Endometrium (tissue), 2 donors: ENCODE measurements around the gene CHRNB1.

ENCODE experiments used
- FAIRE-seq: peaks from 2 replicates; lab custom pipeline; 2012; peaks lifted over from hg19 to GRCh38; lab: Jason Lieb, UNC
- donor health status: control.
- donor health status: control.

The CHRNB1 gene, protein sequence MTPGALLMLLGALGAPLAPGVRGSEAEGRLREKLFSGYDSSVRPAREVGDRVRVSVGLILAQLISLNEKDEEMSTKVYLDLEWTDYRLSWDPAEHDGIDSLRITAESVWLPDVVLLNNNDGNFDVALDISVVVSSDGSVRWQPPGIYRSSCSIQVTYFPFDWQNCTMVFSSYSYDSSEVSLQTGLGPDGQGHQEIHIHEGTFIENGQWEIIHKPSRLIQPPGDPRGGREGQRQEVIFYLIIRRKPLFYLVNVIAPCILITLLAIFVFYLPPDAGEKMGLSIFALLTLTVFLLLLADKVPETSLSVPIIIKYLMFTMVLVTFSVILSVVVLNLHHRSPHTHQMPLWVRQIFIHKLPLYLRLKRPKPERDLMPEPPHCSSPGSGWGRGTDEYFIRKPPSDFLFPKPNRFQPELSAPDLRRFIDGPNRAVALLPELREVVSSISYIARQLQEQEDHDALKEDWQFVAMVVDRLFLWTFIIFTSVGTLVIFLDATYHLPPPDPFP

DNA sequence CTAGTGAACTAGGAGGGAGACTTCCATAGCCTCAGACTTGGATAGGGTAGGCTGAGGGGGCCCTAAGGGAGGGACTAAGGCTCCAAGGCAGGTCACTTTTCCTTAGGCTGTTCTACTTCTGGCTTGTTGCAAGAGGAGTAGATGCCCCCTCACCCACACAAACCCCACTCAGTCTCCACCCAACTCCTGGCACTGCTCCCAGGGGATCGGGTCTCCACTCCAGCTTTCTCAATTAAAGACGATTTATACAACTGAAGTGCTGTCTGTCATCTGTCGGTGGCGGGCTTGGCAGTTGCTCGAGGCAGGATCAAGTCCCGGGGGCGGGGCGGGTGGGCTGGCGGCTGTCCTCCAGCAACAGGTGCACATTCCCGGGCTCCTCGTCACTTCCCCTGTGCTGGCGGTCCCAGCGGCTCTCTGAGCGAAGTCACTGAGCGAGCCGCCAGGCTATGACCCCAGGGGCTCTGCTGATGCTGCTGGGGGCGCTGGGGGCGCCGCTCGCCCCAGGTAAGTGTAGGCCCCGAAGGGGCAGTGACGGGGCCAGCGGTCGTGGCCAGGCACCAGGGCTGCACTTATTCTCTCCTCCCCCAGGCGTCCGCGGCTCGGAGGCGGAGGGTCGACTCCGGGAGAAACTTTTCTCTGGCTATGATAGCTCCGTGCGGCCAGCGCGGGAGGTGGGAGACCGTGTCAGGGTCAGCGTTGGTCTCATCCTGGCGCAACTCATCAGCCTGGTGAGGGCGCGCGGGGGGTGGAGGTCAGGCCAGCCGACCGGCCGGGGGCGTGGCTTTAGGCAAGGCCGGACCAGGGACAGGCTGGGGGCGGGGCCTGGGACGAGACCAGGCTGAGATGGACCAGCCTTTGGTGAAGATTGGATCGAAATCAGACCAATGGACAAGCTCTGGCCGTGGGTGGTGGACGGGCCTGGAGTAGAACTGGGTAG lies at the start of gene CHRNB1:
TSS of gene CHRNB1 (plus strand) at position 380 of the 937 bp plus-strand sequence. CDS start at position 447, 67 bp downstream.
- no peak for FAIRE-seq

DNA sequence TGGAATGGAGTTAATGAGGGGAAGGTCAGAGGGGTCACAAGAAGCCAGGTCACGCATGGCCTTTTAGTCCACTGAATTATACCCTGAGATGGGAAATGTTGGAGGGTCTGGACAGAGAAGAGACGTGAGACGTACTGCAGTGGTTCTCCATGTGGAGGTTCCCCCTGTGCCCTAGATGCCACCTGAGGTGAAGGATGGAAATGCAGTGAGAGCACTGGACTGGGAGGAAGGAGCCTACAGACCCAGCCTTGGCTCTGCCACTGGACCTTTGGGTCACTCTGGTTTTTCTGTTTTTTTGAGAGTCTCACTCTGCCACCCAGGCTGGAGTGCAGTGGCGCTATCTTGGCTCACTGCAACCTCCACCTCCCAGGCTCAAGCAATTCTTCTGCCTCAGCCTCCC lies 48.7 kb upstream of the CHRNB1 start:
- no peak for FAIRE-seq

DNA sequence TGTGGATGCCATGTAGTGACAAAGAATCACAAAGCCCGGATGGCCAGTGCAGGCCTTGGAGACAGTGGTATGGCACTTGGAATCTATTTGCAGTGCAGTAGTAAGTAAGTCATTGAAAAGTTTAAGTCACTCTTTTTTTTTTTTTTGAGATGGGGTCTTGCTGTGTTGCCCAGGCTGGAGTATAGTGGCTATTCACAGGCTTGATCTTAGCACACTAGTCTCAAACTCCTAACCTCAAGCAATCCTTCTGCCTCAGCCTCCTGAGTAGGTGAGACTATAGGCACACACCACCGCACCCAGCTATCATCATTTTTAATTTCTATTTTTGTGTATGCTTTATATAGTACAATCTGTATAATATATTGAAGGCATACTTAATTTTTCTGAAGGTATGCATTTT lies 46.2 kb upstream of the CHRNB1 start:
- no peak for FAIRE-seq

DNA sequence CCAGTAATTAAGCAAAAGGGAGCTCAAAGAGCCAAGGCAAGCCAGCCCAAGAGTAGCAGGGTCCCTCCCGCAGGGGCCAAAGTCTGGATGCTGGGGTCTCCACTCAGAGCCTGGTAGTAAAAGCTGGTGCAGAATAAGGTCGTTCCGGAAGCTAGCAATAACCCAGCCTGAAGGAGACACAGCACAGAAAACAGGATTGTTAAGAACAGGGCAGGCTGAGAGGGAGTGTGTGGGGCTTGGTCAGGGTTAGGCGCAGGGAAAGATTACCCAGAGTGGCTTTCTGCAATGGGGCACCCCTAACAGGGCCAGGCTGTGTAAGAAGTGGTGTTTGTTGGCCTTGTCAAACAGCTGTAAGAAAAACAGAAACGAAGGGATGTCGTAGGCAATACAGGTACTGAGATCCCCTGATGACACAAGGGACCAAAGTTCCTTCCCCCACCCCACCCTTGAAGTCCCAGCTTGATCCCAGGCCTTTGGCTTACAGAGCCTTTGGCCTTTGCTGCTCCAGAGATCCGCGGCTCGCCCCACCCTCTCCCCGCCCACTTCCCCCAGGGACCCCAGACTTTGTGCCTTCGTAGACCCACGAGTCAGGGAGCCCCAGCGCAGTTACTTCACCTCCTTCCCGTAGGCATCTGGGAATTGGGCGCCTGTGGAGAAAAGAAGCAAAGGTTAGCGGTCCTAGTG lies 41.7 kb upstream of the CHRNB1 start:
- FAIRE-seq, result no peak

DNA sequence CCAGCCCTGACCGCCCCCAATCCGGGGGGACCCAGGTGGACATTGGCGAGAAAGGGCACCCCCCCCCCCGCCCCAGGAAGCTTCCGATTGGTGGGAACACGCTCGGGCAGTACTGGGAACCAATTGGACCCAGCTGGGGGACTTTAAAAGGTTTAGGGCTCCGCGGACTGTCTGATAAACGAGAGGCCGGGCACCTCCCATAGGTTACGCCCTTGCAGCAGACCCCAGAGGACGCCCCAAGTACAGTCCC lies 41.2 kb upstream of the CHRNB1 start:
- no peak for FAIRE-seq

DNA sequence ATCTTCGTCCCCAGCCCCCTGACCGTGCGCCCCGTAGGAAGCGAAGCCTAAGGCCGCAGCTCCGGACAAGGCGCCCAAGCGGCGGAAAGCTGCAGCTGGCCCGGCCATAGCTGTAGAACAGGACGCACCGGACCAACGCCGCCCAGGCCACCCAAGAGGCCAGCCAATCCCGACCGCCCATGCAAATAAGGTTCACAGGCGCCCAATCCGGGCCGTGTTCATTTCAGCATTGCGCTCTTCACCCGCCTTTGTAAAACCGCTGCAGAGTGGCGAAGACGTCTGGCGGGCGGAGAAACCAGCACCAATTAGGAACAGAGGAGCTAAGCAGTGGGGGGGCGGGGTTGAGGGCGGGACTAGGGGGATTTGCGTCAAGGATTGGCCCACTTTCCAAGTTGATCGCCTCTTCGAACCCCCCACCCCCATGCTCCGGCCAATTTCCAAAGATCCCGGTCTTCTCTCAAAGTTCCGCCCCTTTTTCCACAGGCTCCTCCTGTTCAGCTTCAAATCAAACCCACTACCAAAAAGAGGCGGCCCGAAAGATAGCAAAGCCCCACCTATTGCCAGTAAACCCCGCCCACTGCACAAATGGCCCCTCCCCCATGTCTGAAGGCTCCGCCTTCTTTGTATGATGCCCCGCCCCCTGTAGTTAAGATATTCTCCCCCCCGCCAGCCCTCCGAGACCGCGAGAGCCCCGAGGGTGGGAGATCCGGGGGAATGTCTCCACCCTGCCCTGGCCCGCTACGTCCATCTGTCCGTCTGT lies 40.7 kb upstream of the CHRNB1 start, which contains the start of gene TMEM256:
TSS of gene TMEM256 (minus strand) at position 121 of the 760 bp plus-strand sequence. CDS start at position 108, 13 bp downstream.
- FAIRE-seq, result peak; percentile 98

DNA sequence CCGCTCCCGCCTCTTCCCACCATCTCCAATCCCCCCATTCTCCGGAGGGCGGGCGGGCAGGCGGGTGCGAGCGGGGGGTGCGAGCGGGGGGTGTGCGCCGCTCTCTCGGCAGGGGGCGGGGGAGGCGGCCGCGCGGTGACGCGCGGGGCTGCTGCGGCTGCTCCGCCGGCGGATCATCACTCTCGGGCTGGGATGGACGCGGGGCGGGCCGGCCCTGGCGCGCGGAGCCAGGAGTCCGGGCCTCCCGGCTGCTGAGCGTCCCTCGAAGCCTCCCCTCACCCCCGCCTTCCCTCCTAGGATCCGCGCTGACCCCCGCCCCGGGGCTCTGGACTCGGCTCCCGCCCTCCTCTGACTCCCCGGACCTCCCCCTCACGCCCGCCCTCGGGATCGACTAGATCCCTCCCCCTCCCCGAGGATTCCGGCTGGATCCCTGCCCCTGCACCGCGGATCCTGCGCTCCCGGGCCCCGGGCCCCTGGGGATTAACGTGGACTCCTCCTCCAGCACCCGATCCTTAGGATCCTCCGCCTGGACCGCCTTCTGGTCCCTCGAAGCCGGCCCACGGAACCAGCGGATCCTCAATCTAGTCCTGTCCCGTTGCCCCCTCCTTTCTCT lies 40.0 kb upstream of the CHRNB1 start:
- FAIRE-seq, result no peak

DNA sequence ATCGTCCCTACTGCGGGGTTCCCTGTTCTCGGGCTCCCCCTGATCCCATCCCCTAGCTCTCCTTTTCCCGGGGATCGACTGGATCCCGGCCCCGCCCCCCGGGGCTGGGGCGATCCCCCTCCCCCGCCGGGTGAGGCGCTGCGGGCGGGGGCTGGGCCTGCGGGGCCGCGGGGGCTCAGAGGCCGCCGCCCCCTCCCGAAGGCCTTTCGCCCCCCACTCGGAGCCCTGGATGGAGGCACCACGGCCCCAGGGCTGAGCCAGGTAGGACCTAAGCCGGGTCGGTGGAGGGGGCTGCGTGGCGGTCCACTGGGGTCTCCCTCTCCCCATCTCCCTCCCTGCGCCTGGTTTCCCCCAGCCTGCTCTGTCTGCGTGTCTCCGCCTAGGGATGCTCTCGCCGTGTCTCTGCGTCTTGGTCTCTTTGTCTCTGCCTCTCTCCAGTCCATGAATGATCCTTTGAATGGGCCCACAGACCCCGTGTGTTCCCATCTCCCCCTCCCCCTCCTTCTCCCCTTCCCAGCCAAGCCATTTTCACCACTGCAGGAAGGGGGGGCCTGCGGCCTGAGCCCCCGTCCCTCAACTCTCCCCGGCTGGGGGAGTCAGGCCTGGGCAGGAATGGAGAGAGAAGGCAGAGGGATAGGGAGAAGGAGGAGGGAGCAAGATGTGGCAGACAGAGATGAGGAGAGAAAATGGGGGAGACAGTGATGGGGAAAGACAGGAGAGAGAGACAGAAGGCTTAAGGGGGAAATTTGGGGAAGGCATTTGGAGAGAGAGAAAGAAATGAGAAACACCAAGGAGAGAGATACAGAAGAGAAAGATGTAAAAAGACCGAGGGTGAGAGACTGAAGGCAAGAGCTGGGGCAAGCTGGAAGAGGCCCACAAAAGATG lies 39.3 kb upstream of the CHRNB1 start:
- no peak for FAIRE-seq

DNA sequence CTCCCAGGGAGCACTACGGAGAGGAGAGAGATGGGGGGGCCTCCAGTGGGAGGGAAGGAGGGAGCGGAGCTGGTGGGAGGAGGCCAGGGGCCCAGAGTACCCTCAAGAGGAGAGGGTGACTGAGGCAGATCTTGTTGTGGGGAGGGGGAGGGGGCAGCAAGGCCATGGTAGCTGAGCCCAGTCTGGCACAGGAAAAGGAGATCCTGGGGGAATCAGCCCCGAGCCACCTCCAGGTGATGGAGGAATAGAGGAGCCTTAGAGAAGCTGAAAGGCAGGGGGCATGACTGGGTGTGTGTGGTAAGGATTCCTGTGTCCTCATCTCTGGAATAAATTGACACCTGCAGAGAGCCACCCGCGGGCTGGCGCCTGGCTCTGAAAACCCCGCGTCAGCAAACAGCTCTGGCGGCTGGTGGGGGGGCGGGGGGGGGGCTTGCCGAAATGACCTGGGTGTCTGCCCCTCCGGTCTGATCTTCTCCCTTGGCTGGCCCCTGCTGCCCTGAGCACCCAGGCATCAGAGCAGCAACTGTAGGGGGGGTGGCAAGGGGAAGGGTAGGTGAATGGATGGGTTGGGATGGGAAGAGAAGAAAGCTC lies 38.5 kb upstream of the CHRNB1 start:
- FAIRE-seq, result no peak

DNA sequence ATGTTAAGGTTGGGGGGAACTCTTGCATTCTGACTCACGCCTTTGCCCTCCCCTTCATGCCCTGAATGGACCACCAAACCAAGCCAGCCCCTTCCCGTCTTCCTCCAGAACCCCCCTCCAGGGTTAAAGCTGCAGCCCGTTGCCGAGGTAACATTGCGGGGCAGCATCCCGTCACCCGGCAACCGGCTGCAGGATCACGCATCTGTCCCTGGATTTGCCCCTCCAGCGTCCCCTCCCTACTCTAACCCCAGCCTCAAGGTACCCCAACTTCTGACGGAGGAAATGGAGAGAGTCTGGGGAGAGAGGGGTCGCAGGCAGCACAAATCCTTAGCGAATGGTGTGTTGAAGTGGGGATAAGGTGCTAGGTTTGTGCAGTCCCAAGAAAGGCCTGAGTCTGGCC lies 37.8 kb upstream of the CHRNB1 start:
- no peak for FAIRE-seq

DNA sequence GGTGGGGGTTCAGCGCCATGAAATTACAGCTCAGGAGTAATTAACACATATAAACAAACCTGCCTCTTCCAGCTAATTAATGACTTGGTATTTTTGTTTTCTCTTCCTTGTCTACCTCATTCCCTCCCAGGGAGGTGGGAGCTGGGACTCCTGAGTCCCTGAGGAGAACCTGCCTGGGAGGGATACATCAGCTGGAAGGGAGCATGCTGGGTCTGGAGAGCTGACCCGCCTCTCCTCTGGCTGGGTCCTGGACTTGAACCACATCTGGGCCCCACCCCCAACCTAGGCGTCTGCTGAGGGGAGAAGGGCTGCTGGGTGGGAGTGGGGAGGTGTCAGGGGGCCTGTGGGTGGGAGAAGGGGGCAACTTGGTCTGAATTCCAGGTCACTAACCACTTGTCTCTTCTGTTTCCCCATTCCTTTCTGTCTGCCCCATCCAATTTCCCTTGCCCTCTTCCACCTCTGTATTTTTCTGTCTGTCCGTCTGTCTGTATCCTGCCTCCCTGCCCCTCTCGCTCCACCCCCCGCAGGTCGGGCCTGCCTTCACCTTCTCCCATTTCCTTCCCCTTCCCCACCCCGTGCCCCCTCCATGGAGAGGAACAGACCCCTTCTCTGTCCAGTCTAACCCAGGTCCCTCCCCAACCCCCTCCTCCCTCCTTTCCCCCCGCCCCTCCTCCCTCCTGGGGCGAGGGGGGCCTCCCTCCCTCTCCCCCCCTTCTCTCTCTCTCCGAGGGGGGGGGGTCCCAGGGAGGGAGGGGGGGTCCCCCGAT lies 37.2 kb upstream of the CHRNB1 start, which contains the start of gene NLGN2:
TSS of gene NLGN2 (plus strand) at position 361 of the 767 bp plus-strand sequence. CDS start 411 bp downstream, outside the sequence.
- no peak for FAIRE-seq

DNA sequence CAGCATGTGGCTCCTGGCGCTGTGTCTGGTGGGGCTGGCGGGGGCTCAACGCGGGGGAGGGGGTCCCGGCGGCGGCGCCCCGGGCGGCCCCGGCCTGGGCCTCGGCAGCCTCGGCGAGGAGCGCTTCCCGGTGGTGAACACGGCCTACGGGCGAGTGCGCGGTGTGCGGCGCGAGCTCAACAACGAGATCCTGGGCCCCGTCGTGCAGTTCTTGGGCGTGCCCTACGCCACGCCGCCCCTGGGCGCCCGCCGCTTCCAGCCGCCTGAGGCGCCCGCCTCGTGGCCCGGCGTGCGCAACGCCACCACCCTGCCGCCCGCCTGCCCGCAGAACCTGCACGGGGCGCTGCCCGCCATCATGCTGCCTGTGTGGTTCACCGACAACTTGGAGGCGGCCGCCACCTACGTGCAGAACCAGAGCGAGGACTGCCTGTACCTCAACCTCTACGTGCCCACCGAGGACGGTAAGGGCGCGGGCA lies 36.6 kb upstream of the CHRNB1 start:
- FAIRE-seq, result no peak

DNA sequence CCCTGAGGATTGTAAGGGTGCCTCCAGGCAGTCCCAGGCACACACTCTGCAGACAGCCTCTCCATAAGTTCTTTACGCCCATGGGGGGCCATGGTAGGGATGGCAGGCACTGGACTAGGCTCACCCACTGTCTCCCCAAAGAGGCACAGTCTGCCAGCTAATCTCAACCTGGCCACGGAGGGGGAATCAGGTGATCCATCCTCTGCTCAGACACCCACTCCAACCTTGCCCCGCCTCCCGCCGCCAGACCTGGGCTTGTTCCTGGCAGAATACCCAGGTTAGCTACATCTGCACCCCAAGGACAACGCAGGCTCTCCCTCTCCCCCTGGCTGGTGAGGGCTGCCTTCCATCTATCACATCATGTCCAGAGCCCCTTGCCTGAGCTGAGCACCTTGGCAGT lies 36.0 kb upstream of the CHRNB1 start:
- FAIRE-seq, result no peak

DNA sequence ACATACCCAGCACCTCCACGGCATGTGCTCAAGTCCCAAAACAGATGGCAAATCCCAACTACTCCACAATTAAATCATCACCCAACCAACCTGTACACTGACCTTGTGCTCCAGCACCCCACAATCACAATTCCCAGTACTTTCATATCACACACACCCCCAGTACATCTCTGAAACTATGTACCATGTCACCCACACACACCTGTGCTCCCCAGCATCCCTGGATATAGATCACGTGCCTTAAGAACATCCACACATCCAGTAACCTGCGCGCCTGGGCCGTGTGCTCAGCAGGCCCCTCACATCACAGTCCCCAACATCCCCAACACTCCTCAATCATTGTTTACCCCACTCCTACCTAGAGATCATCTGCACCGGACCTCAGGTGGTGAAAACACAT lies 35.1 kb upstream of the CHRNB1 start:
- FAIRE-seq, result no peak

DNA sequence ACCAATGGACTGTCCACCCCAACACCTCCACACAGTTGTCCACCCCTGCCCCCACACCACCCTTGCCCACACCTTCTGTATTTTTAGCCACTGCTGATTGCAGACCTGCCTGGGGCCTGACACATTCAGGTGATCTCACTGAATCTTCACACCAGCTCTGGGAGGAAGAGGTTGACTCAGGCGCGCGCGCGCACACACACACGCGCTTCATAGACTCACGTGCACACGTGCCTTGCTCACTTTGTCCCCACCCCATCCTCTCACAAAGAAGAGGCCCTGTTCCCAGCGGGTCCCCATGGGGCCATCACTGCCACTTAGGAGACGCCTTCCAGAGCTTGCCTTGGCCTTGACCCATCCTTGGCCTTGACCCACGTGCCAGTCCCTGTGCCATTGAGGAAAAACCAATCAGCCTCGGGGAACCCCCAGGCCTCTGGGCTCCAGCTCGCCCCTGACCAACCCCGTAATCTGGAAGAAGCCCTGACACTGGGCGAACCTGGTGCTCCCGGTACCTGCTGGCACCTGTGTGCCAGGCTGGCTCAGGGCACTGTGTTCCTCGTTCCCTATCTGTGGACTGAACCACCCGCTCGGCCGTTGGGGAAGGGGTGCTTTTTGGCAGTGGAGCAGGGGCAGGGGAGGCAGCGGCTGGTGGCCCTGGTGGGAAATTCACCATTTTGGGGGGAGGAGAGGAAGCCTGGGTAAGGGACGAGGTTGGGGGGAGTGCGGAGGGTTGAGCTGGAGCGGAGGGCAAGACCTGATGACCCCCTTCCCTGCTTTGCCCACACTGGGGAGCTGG lies 34.0 kb upstream of the CHRNB1 start:
- FAIRE-seq, result no peak

DNA sequence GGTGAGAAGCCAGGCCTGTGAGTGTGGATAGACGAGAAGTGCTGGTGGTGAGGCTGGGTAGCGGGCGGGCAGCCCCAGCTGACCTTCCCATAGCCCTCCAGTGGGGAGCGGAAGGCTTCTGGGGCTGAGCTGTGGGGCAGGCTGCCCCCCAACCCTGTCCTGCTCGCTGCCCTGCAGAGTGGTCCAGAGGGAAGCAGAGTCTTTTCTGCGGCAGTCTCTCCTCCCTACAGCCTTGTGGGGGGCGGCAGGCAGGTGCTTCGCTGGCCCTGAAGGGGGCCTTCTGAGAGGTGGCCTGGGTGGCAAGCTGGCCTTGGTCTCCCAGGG lies 33.5 kb upstream of the CHRNB1 start:
- FAIRE-seq, result no peak

DNA sequence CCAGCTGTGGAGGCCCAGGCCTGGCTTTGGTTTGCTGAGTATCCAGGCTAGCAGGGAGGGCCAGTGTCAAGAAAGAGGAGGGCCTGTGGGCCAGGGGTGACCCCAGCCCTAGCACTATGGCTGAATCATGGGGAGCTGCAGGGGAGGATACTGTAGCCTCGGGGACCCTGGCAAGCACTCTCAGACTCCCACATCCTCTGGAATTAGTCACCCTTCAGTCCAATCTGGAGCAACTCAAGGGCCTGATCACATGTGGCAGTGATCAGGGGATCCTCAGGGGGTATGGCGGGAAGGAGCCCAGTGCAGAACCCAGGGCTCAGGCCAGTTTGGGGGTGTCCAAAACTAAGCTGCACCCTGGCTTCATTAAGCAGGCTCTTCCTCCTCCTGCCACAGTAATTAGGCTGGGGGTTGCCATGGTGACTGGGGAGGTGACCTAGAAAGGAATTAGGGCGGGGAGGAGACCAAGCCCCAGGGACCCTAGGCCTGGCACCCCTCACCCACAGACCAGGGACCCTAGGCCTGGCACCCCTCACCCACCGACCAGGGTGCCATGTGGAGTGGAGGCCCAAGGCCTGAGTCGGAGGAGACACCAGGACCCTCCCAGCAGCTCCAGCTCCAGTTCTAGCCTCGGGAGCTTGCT lies 31.4 kb upstream of the CHRNB1 start:
- no peak for FAIRE-seq

DNA sequence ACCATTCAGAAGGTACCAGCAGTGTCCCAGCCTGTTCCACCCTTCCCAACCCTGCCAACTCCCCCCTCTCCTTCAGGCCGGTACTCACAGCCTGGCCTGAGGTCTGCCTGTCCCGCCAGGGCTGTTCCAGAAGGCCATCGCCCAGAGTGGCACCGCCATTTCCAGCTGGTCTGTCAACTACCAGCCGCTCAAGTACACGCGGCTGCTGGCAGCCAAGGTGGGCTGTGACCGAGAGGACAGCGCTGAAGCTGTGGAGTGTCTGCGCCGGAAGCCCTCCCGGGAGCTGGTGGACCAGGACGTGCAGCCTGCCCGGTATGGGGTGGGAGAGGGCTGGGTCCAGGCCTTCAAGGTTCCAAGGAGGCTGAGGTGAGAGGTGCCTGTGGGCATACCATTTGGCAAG lies 30.0 kb upstream of the CHRNB1 start:
- FAIRE-seq, result no peak
